SK-N-MC (cell line): ENCODE data around the gene TTLL1.

Source experiments
- DNase-seq: peaks from one replicate; pipeline ENCODE4 v3.0.0-alpha.2; 2011; ENCODE audit warnings: low read depth, low spot score
- H3K27ac ChIP-seq: fragments of 200-600 bp; sonication (generic); 2 replicates; pipeline ENCODE4 v1.5.1; 2016; ENCODE audit warnings: mixed run types
- H3K36me3 ChIP-seq: fragments of 200-600 bp; sonication (generic); 2 replicates; pipeline ENCODE4 v1.6.1; 2017; ENCODE audit warnings: antibody characterized with exemption, low read length, mixed read lengths; ENCODE audit not compliant: insufficient read depth
- H3K4me3 ChIP-seq: fragments of 200-600 bp; sonication (generic); 2 replicates; pipeline ENCODE4 v1.5.1; 2016
- H3K9ac ChIP-seq: fragments of 200-600 bp; sonication (generic); 2 replicates; pipeline ENCODE4 v1.8.0; 2017; ENCODE audit warnings: mixed run types, mixed read lengths; ENCODE audit not compliant: insufficient read length
- H3K9me3 ChIP-seq: fragments of 200-600 bp; sonication (generic); 2 replicates; pipeline ENCODE4 v1.6.1; 2017; ENCODE audit warnings: low read depth, mild to moderate bottlenecking, antibody characterized with exemption, low read length, moderate library complexity, mixed read lengths
- EZH2 ChIP-seq: fragments of 200-600 bp; sonication (generic); IDR thresholded peaks from one replicate; pipeline ENCODE4 v1.6.1; 2017; ENCODE audit warnings: antibody characterized with exemption
- FOXP2 ChIP-seq: optimal IDR thresholded peaks from 2 replicates; pipeline ENCODE3; 2011; ENCODE audit warnings: mild to moderate bottlenecking, moderate library complexity; ENCODE audit not compliant: insufficient read depth; ENCODE audit errors: extremely low read length, control extremely low read depth
- POLR2AphosphoS5 ChIP-seq: IDR thresholded peaks from 2 replicates; pipeline ENCODE4 v1.6.1; 2012; ENCODE audit warnings: mild to moderate bottlenecking, low read depth, low read length, borderline replicate concordance

Gene TTLL1

DNA sequence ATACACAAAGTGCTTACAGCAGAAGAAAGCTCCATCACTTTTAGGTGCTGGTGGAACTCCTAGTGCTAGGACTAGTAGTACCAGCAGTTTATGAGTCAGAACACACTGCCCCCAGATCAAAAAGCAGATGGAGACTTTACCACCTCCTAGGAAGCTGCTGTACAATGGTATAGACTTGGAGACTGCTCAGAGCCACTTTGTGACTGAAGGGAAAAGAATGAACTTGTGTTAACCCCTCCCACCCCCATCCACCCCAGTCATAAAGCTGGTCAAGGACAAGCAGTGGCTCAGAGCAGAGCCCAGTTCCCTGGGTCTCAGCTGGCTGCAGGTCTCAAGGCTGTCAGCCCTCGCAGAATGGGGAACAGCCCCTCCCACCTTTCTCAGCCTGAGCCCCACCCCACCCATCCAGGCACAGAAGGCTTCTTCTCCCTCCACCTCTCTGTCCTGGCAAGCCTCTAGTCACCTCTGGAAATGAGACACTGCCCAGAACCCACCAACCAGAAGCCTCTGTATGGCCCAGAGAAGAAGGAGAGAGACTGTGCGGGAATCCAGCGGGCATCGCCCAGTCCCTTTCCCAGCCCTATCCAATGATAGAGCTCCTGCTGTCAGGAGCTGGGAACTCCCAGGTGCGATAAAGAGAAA, 98.1 kb downstream of the TTLL1 start:
- no peak for DNase-seq
- H3K27ac ChIP-seq = no peak overlapping the region
- no peak overlapping the region for H3K4me3 ChIP-seq
- no peak overlapping the region for H3K9ac ChIP-seq
- TF ChIP-seq FOXP2 (no peak), EZH2 (no peak), POLR2AphosphoS5 (no peak)
- H3K36me3 ChIP-seq = peaks cover 7% of the 10 kb centered on the region; the same call in 1 of the 2 replicates
- H3K9me3 ChIP-seq = no peaks in the 10 kb centered on the region

DNA sequence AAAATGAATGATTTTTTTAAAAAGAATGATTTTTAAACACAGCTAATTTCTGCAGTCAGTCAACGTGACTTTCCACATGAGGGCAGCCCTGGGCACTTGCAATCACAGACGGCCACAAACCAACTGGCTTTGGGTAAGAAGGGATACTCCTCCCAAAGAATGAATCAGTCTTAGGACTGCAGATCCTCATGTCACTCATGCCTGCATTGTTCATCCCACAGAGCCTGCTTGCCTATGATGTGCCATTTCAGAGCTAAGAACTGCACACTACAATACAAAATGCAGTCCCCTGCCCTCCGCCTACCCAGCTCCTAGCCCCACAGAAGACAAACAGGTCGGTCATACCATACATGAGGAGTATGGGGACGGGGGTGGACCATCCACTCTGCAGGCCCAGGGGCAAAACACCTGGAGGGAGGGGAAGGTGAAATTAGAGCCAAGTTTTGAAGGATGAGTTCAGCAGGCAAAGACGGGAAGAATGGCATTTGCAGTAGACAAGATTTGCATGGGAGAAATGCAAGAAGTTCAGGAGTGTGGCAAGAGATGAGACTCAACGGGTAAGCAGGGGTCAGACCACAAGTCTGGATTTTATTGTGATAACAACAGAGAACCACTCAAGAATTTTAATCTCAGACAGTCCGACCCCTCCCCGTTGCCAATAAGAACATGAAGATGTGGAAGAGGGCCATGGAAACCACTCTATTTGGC, 98.9 kb downstream of the TTLL1 start:
- Histone ChIP-seq H3K36me3 (peaks cover 7% of the 10 kb centered on the region; the same call in 1 of the 2 replicates), H3K9me3 (no peaks in the 10 kb centered on the region), H3K27ac (no peak overlapping the region), H3K9ac (no peak overlapping the region), H3K4me3 (no peak overlapping the region)
- TF ChIP-seq EZH2 (no peak), POLR2AphosphoS5 (no peak), FOXP2 (no peak)
- DNase-seq = no peak
